Tongue (tissue), 2 donors: ENCODE measurements around the gene MCF2L2. TPM values are rescaled to one million over a fixed set of nuclear protein-coding genes. Genes with fewer than 3 reads are reported as not detected.
"Not testable (repeated sequence)": the region's sequence is repeated elsewhere in the genome, so short reads cannot be mapped to it uniquely, and the experiment has no call there.

Experiments used
- DNase-seq: peaks from one replicate; pipeline ENCODE4 v3.0.0-alpha.2; 2015
- total RNA-seq: library from RNA; depleted of rRNA; stranded (reverse); fragments of >200 nt; gene quantifications from one replicate; pipeline ENCODE4 v1.2.3, GENCODE V29; 2014

Gene MCF2L2
- total RNA-seq, 1 donor from 2014 or later = 2.6 TPM

DNA sequence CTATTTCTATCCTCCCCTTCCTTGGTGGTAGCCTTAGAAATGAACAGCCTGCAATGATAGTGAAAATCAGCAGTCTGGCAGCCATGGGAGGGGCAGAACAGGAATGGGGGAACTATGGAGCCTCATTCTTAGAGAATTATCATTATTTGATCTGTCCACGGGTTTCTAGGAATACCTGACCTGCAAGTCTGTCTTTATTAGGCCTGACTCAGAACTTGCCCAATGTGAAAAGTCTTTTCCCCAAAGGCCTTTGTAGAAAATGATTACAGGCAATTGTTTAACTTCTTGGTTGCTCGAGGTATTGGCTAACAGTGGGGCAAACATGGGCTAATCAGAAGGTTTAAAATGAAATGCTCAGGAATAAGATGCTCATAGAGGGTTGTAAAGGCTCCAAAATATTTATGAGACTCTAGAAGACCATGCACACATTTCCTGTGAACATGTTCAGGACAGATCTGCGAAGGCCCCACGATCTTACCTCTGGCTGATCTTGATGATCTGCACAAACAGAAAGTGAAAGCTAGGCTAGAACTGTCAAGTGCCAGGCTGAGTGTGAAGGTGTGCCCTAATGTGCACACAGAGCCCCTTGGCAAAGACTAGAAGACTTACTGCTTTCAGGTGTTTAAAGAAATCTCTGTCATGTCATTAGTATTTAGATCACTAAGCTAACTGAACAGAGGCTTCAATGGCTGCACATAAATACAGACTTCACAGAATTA, 226.3 kb downstream of the MCF2L2 start:
- no peak for DNase-seq

DNA sequence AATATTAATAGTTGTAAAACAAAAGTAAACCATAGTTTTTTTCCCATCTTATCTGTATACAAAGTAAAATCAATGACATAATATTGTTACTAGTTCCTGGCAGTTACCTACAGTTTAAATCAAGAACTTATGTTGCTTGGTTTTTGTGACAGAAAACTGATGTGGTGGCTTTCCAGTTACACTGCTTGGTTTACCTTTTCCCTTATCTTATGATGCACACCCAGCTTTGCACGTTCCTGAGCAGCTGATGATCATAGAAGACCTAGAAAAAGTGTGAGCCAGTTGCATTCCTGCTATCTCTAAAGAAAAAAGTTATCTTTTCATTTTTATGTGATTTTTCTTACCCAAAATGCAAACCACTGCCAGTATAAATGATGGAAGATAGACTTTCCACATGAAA, 229.5 kb downstream of the MCF2L2 start:
- no peak for DNase-seq

DNA sequence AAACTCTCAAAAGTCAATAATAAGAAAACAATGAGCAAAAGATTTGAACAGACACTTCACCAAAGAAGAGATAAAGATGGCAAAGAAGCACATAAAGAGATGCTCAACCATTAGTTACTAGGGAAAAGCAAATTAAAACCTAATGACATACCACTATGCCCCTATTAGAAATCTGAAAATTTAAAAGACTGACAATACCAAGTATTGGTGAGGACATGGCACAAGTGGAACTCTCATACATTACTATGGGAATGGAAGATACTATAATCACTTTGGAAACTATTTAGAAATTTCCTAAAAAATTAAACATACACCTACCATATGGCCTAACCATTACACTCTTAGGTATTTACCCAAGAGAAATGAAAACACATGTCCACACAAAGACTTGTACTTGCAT, 230.7 kb downstream of the MCF2L2 start:
- DNase-seq = no peak

DNA sequence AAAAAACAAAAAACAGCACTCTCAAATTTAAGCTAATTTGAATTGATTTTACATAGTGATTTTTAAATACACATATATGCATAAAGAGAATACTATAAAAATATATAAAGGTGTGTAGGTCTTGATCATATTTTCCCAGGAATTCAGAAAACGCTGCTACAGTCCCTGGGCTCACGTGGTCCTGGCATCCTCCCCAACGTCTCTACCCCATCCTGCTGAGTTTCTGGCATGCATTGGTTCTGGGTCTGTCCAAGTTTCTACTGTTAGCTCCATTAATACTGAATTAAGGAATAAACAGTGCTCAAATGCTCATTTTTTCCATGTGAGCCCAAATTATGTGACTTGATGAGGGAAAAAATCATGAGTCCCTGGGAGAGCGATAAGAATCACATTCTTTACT, 233.2 kb downstream of the MCF2L2 start:
- no peak for DNase-seq

DNA sequence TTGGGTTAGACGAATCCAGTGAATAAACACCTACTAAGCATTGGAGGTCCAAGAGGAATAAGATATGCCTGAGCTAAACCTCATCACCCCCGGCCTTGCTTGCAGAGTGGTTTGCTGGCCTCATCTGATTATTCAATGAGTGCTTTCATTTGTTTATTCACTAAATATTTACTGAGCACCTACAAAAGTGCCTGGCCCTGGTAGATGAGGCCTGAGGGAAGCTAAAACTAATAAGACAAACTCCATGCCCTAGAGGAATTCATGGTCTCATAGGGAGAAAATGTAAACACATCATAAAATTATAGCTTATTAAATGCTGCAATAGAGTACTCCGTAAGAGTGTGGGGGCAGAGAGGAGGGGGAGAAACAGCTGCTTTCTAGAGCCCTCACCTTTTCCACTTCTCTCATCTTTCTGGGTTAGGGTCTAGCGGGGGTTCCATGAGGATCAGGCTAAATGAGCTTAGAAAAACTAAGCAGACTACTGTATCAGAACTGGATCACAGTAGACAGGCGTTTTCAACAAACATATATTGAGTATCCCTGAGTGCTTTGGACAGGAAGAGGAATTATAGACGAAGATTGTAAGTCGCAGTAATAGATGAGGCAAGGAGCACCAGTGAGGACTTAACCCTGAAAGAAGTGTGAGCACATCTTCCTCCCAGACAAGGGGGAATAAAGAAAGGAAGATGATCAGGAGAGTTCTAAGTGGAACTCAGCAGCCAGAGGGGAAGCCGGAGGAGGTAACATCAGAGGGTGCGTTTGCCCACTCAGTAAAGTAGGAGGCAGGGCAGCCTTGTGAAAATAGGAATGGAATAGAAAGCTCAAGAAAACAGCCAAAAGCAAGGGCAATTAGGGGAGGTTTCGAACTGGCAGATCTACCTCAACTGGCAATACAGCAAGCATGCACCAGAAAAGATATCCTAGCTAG, 234.4 kb downstream of the MCF2L2 start:
- no peak for DNase-seq

DNA sequence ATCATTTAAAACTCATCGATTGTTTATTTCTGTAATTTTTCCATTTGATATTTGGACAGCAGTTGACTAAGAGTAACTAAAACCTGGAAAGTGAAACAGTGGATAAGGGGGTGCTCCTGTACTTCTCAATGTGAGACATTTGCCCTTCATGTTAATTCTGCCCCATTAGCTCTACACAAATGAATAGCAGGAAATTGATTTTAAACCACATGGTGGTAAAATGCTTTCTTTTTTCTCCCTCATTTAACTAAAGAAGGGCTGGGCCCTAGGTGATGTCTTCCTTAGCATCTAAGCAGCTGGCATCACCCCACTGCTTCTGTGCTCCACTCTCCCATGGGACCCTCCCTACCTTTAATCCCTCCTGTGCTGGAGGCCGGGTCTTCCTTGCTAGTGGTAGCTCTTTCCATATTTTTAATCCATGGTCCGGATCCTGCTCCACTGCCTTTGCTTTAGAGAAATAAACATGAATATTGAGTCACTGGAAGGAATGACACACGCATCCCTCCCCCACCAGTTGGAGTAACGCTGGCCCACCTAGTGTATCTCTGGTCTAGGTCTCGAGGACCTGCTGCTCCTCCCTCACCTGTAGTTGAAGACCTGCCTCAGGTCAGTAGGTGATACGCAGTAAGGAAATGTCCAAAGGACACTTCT, 235.6 kb downstream of the MCF2L2 start:
- DNase-seq = no peak

DNA sequence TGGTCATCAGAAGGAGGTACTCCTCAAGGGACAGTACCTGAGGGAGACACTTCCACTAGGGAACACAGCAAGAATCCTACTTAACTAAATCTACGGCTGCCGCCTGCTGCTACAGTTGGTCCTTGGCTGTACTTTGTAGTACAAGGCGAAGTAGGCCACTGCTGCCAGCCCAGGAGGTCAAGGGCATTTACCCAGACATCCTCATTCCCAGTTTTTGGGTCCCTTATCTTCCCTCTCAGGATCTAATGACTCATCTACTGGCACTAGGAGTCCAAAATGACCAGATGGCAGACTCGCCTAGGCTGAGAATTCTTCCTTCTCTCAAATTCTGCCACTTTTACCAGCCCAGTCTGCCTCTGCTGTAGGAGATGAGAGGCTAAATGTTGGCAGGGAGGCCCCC, 238.8 kb downstream of the MCF2L2 start:
- no peak for DNase-seq

DNA sequence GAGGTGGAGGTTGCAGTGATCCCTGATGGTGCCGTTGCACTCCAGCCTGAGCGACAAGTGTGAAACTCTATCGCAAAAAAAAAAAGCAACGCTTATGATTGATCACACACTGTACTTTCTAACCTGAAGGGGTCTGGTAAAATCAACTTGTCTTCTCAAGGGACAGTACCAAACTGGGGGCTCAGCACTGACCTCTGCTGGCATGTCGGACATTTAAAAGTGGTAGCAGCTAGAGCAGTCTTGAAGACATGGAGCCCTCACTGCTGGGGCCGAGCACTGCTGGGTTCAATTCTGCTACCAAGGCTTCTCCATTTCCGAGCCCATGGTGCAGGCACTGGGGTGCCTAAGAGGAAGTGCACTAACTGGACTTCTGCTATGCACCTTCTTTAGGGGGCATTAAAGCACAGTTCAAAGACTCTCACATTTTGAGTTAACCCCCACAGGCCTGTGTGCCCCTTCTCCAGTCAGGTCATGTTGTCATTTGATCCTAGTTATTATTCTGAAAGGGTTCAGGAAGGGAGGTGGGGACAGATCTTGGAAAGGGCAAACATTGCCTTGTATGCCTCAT, 239.4 kb downstream of the MCF2L2 start:
- peak; percentile 41 for DNase-seq

DNA sequence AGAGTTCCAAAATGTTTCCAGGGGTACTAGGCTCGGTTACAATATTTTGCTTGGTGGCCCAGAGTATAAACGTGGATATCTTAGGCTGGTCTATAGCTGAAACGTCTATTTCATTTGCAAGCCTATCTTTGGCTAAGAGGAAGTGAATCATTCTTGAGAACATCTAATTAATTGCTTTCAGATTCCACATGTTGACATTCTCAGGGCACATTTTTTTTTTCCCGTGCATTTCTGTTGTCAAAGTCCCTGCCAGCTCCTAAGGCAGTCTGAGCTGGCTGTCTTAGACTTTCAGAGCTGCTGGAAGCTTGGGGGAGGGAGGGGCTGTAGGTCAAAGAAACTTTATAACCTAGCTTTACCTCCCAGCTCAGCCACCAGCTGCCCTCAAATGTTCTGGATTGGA, 242.7 kb downstream of the MCF2L2 start:
- no peak for DNase-seq

DNA sequence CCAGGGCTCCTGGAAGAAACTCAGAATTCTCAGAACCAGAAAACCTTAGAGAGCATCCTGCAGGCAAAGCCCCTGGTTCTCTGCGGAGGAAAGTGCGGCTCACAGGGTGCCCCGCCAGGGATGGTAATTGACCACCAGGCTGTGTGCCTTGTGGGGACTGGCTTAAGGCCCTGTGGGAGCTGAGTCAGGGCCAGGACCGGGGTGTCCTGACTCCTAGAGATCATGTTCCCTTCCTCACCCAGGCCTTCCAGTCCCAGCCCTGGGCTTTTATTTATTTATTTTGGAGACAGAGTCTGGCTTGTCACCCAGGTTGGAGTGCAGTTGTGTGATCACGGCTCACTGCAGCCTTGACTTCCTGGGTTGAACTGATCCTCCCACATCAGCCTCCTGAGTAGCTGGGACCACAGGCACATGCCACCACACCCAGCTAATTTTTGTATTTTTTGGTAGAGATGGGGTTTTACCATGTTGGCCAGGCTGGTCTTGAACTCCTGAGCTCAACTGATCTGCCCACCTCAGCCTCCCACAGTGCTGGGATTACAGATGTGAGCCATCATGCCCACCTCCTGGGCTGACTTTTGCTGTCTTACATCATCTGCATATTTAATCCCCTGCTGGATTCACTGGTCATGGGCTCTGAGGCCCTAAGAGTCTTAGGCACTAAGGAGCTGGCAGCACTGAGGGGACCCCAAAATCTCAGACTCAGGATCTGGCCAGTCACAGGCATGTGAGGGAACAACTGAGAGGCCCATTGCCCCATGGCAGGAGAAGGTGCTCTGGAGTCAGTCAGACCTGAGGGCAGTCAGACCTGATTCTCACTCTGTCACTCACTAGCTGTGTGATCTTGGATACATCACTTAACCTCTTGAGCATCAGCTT, 245.4 kb downstream of the MCF2L2 start:
- no peak for DNase-seq

DNA sequence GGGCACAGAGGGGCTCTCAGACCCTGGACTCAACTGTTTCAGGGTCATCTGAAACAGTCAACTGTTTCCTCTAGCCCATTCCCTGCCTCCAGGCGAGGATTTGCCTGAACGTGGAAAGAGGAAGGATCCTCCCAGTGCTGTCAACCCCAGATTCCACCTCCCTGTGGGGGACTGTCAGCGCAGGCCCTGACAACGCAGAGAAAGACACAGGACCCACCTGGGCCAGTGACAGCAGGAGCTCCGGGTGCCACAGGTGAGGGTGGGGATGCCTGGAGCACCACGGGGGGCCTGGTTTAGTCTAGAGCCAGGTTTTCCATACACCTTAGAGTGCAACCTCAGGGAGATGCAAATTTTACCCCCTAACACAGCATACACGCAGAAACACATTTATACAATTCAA, 246.3 kb downstream of the MCF2L2 start:
- DNase-seq = no peak

DNA sequence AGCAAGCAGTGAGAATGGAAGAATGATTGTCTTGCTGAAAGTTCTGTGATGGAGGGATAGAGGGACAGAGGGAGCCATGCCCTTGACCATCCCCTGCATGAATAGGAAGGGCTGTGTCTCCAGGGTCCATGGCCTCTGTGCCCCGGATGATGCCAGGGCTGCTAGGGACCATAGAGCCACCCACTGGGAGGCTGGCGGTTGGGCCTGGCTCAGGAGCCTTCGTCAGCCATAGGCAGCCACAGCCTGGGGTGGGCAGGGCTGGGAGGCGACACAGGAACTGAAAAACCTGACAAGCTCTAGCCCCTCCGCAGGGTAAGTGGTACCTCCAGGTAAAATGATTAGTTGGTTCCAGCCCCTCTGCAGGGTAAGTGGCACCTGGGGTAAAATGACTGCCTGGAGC, 246.8 kb downstream of the MCF2L2 start:
- no peak for DNase-seq

DNA sequence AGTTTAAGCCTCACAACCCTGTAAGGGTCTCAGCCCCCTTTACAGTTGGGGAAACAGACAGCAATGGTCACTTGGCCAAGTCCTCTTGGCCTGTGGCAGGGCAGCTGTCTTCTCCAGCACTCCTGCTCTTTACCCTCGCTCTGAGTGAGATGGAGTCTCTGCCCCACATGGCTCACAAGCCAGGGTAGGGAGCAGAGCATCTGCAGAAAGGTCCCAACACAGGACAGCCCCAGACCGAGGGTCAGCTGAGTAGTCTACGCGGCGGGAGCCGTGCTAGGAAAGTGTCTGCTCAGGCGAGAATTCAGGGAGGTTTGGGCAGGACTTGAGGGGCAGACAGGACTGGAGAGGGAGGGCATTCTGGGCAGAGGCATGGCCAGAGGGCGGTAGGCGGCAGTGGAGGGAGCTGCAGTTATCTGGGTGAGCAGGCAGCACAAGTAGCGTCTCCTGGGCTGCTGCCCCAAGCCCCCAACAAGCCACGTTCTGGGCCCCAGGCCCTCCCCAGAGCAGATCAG, 247.6 kb downstream of the MCF2L2 start:
- no peak for DNase-seq

DNA sequence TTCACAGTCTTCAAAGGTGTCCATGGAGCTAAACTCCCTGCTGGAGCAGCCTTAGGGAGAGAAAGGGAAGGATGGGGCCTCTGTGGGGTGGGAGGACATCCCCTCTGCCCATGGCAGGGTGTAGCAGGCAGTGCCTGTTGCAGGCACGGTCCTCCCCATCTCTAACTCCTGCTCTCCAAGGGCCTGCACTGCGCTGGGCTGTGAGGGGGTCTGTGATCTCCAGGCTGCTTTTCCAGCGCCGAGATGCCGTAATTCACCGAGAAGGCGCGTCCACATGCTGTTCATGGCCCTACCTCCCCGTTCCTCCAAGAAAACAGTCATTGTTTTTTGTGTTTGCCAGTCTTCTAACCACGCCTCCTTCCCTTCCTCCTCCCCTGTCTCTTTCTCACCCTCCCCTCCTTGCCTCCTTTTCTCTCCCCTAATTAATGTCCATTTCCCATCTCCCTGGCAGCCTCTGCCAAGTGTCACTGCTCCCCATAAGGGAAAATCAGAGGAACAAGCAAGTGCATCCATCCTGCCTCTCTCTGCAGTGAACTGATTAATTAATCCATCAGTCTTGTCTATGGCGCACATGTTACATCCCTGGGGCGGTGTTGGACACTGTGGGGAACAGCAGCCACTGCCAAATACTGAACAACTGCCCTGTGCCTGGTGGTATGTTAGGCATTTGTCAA, 248.2 kb downstream of the MCF2L2 start:
- DNase-seq = peak; percentile 12

DNA sequence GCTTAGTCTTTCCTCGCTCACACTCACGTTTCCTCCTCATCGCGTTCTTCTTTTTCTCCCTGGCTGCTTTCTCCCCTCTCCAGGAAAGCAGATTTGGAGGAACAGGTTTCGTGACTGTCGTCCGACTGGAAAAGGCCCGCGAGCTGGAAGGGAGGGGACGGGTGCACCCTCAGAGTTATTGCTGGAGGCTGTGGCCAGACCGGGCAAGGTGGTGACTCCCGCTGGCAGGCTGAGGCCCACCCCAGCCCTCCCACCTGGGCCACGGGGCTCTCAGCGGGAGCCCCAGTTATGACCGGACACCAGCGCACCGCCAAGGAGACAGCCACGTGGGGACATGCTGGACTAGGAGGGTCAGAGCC, 248.9 kb downstream of the MCF2L2 start:
- not testable (repeated sequence) for DNase-seq

DNA sequence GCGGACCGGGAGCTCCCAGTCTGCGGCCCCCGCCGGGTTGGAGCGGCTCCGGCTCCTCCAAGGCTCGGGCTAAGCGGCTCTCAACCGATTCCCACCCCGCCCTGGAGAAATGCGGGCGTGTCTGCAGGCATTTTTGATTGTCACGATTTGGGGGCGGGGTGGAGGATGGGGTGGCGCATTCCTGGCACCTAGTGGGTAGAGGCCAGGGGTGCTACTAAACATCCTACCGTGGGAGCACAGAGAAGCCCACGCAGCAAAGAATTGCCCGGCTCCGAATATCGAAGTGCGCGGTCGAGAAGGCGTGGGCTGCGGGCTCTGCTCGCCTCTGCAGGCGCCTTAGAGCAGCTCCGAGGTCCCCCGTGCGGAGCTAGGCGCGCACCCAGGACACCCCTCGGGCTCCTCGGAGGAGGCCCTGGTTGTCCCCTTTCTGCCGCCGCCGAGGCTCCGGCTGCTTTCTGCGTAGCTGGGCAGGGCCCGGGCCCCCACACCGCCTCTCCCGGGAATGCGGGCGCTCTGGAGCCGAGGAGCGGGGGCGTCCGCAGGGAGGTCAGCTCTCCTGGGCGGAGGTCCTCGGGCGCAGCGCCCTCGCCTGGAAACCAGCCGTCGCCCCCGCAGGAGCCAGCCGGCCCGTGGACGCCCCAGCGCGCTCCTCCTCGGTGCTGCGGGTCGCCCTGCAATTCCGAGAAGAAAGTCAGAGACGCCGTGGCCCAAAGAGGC, 249.4 kb downstream of the MCF2L2 start:
- peak; percentile 54 for DNase-seq

DNA sequence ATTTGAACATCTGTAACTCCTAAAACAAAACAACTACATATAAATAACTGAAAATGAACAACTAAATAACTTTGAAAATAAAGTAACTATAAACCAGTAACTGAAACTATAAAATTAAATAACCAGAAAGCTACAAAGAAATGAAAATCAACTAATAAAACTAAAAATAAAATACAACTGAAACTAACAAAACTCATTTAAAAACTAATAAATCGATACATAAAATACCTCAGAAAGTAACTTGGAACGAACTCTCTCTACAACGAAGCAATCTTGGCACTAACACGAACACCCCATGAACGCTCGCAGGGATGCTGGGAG, 249.9 kb downstream of the MCF2L2 start:
- no peak for DNase-seq

DNA sequence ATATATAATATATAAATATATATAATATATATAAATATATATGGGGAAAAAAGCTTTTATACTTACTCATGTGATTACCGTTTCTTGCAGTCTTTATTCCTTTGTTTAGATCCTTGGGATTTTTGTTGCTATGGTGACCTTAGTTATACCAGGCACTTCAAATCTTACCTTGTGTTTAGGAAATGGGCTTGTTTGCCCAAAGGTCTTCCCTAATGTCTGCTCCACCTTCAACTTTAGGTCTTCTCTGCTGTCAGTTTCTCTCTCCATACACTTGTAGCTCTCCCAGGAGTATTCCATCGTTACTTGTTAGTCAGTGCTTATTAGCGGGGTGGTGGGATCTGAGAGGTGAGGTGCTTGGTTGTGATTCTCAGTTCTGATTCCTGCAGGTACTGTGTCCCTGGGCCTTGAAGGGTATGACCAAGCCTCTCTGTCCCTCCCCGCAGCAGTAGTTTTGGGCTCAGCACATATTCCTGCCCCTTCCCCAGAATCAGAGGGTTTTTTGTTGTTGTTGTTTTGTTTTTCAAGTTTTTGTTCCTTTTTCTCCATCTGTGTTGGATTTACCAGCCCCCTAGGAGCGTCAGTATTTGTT, 256.3 kb downstream of the MCF2L2 start:
- DNase-seq = no peak

DNA sequence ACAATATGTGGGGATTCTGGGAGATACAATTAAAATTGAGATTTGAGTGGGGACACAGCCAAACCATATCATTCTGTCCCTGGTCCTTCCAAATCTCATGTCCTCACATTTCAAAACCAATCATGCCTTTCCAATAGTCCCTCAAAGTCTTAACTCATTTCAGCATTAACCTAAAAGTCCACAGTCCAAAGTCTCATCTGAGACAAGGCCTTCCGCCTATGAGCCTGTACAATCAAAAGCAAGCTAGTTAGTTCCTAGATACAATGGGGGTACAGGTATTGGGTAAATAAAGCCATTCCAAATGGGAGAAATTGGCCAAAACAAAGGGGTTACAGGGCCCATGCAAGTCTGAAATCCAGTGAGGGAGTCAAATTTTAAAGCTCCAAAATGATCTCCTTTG, 260.4 kb downstream of the MCF2L2 start:
- DNase-seq = not testable (repeated sequence)

DNA sequence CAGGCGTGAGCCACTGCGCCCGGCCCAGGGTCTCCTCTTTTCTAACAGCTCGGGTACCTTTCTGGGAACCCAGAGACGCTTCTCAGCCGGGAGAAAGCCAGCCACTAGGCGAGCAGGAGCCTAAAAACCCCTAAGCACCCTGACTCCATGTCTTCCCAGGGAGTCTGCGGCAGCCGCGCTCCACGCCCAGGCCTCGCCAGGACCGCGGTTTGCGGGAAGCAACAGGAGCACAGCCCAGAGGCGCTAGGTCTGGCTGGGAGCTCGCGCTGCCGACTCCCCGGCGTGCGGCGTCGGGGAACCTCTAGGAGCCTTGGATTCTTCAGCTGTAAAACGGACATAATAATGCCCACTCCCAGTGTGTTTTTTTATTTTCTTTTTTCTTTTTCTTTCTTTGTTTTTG, 264.9 kb downstream of the MCF2L2 start:
- DNase-seq = no peak
